GOT3 (cell line): ENCODE data around the gene PEX11A.
"Not testable (repeated sequence)": the region's sequence is repeated elsewhere in the genome, so short reads cannot be mapped to it uniquely, and the experiment has no call there.

Experiments used
- DNase-seq: peaks from one replicate; lab custom pipeline; 2025; ENCODE audit warnings: mixed read lengths; lab: John Stamatoyannopoulos, UW

The PEX11A gene

DNA sequence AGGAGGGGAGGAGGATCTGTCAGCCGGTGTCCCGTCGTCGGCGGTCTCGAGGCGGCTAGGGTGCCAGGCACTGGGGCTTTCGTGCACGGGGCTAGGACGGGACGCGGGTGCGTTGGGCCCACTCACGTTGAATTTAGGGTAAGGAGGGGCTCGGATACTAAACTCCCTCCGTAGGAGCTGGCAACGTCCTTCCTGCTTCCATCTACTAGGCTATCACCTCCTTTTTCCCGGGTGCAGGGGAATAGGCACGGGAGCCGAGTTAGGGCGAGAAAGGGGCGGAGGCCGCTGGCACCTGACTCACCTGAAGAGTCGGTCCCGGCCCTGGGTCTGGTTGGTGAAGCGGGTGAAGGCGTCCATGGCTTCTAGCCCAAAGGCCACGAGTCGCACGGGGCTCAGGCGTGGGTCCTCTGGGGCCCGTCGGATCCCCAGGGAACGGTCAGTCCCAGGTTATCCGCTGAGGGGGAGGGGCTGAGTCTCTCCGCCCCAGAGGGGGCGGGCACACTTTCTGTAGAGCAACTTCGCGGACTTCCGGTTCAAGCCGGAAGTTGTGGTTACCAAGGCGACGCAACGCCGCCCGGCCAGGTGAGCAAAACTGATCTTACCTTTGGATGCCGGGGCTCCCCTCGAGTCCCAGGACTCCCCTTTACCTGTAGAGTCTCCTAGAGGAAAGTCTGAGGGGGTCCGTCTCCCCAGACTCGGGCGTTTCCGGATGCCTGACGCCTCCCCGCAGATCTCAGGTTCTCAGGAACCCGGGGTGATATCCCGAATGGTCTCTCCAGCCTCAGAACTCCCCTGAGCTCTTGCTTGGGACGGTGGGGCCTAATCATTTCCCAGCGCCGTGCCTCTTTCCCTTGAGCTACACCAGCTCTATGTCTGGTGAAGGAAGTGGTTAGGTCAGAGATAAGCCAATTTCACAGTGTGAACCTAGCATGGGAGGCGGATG, at the start of gene PEX11A, which contains the start of gene WDR93:
PEX11A (minus strand) TSS at position 479 of the 943 bp plus-strand sequence; CDS start at position 357, 122 bp downstream.
WDR93 (plus strand) TSS at position 536 of the 943 bp plus-strand sequence. CDS start 10,936 bp downstream, outside the sequence.
- no peak for DNase-seq

GRCh38 chr15:89740137-89740536, 49.6 kb upstream of the PEX11A start:
- peak; percentile 13 for DNase-seq

- no peak for DNase-seq
Observed at GRCh38 chr15:89735773-89736172, 45.2 kb upstream of the PEX11A start.

GRCh38 chr15:89732451-89733172, 42.1 kb upstream of the PEX11A start:
- DNase-seq = no peak

DNA sequence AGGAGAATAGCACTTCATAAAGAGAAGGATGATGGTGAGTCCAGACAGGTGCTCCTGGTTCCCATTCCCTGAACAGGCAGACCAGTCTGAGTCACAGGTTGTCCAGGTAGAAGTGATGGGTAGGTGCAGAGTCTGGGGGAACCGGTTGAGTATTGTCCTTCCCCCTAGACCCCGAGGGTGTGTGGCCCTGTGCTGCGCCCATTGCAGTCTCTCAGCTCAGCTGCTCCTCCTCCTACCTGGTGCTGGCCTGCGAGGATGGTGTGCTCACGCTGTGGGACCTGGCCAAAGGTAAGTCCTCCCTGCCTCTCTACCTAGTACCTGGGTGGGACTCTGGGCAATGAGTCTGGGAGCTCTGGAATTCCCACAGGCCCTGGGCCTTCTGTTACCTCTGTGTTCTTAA, 40.7 kb upstream of the PEX11A start:
- DNase-seq = no peak

DNA sequence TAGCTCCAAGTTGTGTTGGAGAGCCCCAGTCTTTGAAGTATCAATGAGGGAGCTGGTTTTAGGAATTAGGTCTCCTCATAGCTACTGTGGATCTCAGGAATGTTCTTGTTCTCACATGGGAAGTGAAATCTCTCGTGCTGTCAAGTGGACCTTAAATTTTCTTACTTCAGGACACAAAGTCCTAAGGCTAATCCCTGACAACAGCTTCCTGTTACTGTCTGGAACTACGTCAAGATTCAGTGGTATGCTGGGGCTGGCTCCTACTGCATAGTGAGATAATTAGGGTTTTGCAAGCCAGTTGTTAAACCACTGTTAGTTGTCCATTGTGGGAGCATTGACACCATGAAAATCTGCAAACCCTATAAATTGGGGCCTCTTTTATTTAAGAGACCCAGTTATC, 37.7 kb upstream of the PEX11A start:
- DNase-seq = no peak

DNA sequence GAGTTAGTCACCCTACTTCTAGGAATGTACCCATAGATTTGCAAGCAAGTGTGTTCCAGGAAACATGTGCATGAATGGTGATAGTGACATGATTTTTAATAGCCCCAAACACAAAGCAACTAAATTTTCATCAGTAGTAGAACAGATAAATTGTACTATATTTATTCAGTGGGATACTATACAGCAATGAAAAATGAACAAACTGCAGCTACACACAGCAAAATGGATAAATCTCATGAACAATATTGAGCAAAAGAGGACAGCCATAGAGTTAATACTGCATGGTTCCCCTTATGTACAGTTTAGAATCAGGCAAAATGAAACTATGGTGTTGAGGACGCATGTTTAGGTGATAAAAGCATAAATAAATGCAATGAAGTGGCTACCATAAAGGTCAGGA, 34.5 kb upstream of the PEX11A start:
- DNase-seq = no peak

DNA sequence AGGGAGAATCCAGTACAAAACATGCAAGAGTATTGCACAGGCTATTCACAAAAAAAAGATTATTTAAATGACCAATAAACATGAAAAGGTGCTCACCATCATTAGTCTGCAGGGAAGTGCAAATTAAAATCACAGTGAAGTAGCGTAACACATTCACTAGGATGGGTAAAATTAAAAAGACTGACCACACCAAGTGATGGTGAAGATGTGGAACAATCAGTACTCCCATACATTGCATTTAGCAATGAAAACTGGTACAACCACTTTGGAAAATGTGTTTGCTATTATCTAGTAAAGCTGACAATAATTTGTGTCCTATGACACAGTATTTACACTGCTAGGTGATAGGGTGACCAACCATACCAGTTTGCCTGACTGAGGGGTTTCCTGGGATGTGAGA, 34.1 kb upstream of the PEX11A start:
- DNase-seq = no peak

GRCh38 chr15:89723031-89723430, 32.5 kb upstream of the PEX11A start:
- DNase-seq = no peak

- DNase-seq = no peak
Observed at GRCh38 chr15:89714775-89715174, 24.2 kb upstream of the PEX11A start.

DNA sequence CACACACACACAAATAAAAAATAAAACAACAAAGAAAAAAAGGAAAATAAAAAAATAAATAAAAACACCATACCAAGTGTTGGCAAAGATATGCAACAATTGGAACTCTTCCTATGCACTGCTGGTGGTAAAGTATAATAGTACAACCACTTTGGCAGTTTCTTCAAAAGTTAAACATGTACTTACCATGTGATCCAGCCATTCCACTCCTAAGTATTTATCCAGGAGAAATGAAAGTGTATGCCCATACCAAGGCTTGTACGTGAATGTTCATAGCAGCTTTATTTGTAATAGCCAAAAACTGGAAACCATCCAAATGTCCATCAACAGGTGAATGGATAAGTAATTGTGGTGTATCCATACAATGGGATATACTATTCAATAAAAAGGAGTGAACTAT, 17.0 kb upstream of the PEX11A start:
- DNase-seq = no peak

DNA sequence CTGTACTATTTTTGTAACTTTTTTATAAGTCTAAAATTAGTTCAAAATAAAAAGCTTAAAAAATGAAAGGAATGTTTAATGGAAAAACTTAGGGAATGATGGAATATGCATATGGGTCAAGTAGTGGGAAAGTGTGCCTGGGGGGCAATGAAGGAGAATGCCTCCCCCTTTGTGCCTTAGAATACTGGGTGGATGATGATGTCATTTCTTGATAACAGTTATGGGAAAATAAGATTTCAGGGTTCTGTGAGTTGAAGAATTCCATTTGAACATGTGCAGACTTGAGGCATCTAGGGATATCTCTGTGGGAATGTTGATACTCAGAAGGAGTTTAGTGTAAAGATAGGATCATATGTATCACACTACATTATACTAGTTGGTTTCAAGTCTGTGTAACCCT, 13.9 kb upstream of the PEX11A start:
- no peak for DNase-seq

- DNase-seq = no peak
Observed at GRCh38 chr15:89695198-89695597, 4.6 kb upstream of the PEX11A start.

GRCh38 chr15:89693696-89694095, 3.1 kb upstream of the PEX11A start:
- DNase-seq = no peak

GRCh38 chr15:89693091-89693490, 2.5 kb upstream of the PEX11A start:
- DNase-seq = no peak

- not testable (repeated sequence) for DNase-seq
Observed at GRCh38 chr15:89689930-89690275, 651 bp downstream of the PEX11A start.

- no peak for DNase-seq
Observed at GRCh38 chr15:89686522-89686921, 4.0 kb downstream of the PEX11A start.

DNA sequence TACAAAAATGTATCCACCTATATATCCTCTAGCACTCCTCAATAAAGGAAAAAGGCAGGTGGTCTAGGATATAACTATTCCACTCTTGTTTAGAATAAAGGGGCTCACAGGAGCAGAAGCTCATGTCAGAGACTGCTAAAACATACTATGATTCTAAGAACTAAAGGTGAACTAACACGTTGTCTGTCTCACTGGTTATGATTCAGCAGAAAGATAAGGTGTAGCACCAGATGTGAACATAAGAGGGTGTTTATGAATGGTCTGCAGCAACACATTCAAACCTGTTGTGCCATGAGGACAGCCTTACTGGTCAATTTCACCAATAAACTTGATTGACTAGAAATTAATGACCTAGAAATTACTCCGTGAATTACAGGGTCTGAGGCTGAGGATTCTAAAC, 4.6 kb downstream of the PEX11A start:
- DNase-seq = no peak

GRCh38 chr15:89681146-89681545, 9.4 kb downstream of the PEX11A start:
- no peak for DNase-seq

GRCh38 chr15:89680282-89680873, 10.2 kb downstream of the PEX11A start:
- DNase-seq = no peak

DNA sequence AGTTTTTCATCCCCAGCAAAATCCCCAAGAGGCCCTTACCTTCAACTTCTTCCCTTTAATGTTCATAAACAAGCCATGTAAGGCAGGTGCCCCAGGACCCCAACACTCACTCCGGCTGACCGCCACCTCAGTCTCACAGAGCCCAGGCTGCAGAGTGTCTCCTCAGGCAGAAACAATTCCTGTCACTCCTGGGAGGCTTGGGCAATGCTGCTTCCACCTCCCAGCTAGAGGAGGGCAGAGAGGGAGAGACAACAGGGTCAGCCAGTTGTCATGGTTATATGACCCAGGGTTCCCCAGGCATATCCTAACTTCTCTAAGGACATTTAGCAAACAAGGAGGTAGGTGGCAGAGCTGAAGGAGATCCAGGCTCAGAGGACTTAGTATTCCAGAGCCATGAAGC, 11.3 kb downstream of the PEX11A start, which contains the start of gene PLIN1:
PLIN1 (minus strand) TSS at position 156 of the 400 bp plus-strand sequence. CDS start 1,878 bp downstream, outside the sequence.
- DNase-seq = no peak

- no peak for DNase-seq
Observed at GRCh38 chr15:89677381-89677780, 13.2 kb downstream of the PEX11A start.
